ENCODE results near the gene CPED1. TPM values are rescaled to one million over a fixed set of nuclear protein-coding genes. Genes with fewer than 3 reads are reported as not detected.

Gene CPED1
- total RNA-seq, 2 experiments from 2014 or later = not detected

DNA sequence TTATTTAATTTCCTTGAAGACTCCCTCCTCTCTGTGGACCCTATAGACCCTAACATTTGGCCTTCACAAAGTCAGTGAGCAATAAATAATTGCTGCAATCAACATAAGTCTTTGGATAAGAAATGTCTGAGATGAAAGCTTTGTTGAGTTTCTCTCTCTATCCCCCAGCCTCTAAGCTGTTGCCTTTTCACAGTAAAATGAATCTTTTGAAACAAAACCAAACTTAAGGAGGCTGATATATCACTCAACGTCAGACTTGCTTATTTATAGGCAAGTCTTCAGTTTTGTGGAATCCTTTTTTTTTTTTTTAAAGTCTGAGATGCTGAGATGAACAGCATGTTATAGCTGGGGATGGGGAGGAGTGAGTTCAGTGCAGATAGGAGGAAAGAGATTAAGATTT lies 10.0 kb downstream of the CPED1 start:
- no peaks in the 10 kb centered on the region for H3K9me3 ChIP-seq (ENCODE audit: low read length)

DNA sequence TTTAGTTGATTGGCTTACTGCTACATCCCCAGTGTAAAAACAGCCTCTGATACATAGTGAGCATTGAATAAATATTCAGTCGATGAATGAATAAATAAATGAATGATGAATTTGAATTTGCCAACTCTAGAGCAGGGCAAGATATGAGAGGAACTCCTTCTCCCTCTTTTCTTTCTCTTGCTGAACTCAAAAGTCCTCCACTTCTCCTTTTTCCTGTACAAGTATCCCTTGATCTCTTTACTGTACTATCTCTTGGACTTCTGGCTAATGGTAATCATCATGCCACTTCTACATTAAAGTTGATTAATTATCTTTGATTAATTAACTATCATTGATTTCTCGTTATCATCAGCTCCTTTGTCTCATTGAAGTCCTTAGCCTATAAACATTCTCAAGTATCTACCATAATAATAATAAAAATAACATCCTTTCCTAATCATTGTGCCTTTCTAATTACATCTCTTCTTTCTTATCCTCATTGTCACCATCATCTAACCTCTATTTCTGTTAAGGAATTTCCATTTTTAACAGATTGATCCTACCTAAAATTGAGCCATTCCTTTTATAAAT lies 10.6 kb downstream of the CPED1 start:
- Histone ChIP-seq H3K9me2 (ENCODE audit: insufficient read depth, low read length) (no peaks in the 10 kb centered on the region), H3K36me3 (ENCODE audit: insufficient read depth, low read length) (no peaks in the 10 kb centered on the region), H2AFZ (ENCODE audit: low read length) (no peak overlapping the region), H4K20me1 (ENCODE audit: insufficient read depth, low read length) (no peaks in the 10 kb centered on the region), H3K27ac (ENCODE audit: low read depth, low read length, poor library complexity, severe bottlenecking) (no peak overlapping the region), H3K4me1 (ENCODE audit: insufficient read depth, low read length, poor library complexity, severe bottlenecking) (no peaks in the 10 kb centered on the region), H3K79me2 (ENCODE audit: insufficient read depth, low read depth, low read length) (no peaks in the 10 kb centered on the region), H3K4me3 (ENCODE audit: low read depth, low read length, poor library complexity, severe bottlenecking) (no peak overlapping the region), H3K9me3 (ENCODE audit: low read length) (no peaks in the 10 kb centered on the region), H3K4me2 (ENCODE audit: low read length) (no peak overlapping the region)
- ChIA-PET CTCF (ENCODE audit: unreplicated experiment) (no interaction called here), POLR2A (interaction anchor here (0.8 to 1.4 kb wide), 2 partner anchors 9 to 11 kb away, joined by 4 to 5 read pairs; no protein-coding TSS in a partner anchor)
- no TSS peak for BruUV-seq (replicated peaks)
- DNase-seq (ENCODE audit: low spot score) = no peak
- no peak for TF ChIP-seq EZH2phosphoT487 (IDR thresholded peaks at IDR 0.05; ENCODE audit: borderline replicate concordance, low read depth, low read length)
- no peak for TF ChIP-seq CTCF (conservative IDR thresholded peaks at IDR 0.05; ENCODE audit: low read length)
- intact Hi-C loops (cut with micrococcal nuclease; ENCODE audit: unreplicated experiment) = no loop called here

More for the DNA sequence above, 10.0 kb downstream of the CPED1 start:
- intact Hi-C loops (cut with micrococcal nuclease; ENCODE audit: unreplicated experiment) = no loop called here
- no peaks in the 10 kb centered on the region for H3K36me3 ChIP-seq (ENCODE audit: insufficient read depth, low read length)
- DNase-seq (ENCODE audit: low spot score) = no peak
- TF ChIP-seq EZH2phosphoT487 (IDR thresholded peaks at IDR 0.05; ENCODE audit: borderline replicate concordance, low read depth, low read length) = no peak
- no peak for TF ChIP-seq CTCF (conservative IDR thresholded peaks at IDR 0.05; ENCODE audit: low read length)
- H4K20me1 ChIP-seq (ENCODE audit: insufficient read depth, low read length) = no peaks in the 10 kb centered on the region
- no peaks in the 10 kb centered on the region for H3K9me2 ChIP-seq (ENCODE audit: insufficient read depth, low read length)
- no TSS peak for BruUV-seq (replicated peaks)
- no peak overlapping the region for H3K27ac ChIP-seq (ENCODE audit: low read depth, low read length, poor library complexity, severe bottlenecking)
- CTCF ChIA-PET (ENCODE audit: unreplicated experiment) = no interaction called here
- H3K4me1 ChIP-seq (ENCODE audit: insufficient read depth, low read length, poor library complexity, severe bottlenecking) = no peaks in the 10 kb centered on the region
- H3K4me2 ChIP-seq (ENCODE audit: low read length) = no peak overlapping the region
- no peak overlapping the region for H3K4me3 ChIP-seq (ENCODE audit: low read depth, low read length, poor library complexity, severe bottlenecking)
- no peak overlapping the region for H2AFZ ChIP-seq (ENCODE audit: low read length)
- no peaks in the 10 kb centered on the region for H3K79me2 ChIP-seq (ENCODE audit: insufficient read depth, low read depth, low read length)
- POLR2A ChIA-PET = interaction anchor here (0.6 to 0.8 kb wide), 2 partner anchors 8 to 35 kb away, joined by 3 to 5 read pairs; no protein-coding TSS in a partner anchor

All from OCI-LY7 (cell line).